GM21619 (cell line): Measurements from ENCODE around the gene EYA4.

Experiments
- ATAC-seq: cut with Tn5 transposase; IDR thresholded peaks from one replicate; pipeline ENCODE4 v1.9.1; 2021; ENCODE audit not compliant: unreplicated experiment

Gene EYA4

DNA sequence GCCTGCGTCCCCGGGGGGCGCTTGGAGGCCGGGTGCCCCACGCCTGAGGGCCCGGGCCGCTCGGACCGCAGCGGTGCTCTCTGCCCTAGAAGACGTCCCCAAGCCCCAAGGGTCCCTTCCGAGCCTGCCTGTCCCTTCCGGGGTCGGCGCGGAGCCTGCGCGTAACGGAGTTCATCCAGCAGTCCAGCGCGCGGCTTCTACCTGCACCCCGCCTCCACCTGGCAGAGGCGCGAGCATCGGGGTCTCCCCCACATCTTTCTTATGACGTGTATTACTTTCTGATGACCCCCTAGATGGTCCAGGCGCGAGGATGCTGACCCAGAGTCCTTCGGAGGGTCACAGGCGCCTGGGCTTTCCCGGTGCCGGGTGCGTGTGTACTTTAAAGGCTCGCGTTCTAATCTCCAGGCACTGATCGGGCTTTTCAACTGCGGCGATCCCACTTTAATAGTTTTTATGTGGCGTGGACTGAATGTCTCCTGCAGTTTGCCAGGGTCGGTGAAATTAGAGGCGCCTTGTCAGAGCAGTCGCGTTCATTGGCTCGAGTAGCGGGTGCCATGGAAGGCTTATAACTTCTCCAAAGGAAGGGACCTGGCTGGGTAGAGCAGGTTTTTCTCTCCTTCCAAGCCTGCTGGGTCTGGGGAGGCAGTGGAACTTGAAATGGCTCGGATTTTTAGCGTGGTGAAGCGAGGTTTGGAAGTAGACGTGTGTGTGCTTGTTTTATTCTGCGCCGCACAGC, 912 bp downstream of the EYA4 start:
- ATAC-seq, result no peak

DNA sequence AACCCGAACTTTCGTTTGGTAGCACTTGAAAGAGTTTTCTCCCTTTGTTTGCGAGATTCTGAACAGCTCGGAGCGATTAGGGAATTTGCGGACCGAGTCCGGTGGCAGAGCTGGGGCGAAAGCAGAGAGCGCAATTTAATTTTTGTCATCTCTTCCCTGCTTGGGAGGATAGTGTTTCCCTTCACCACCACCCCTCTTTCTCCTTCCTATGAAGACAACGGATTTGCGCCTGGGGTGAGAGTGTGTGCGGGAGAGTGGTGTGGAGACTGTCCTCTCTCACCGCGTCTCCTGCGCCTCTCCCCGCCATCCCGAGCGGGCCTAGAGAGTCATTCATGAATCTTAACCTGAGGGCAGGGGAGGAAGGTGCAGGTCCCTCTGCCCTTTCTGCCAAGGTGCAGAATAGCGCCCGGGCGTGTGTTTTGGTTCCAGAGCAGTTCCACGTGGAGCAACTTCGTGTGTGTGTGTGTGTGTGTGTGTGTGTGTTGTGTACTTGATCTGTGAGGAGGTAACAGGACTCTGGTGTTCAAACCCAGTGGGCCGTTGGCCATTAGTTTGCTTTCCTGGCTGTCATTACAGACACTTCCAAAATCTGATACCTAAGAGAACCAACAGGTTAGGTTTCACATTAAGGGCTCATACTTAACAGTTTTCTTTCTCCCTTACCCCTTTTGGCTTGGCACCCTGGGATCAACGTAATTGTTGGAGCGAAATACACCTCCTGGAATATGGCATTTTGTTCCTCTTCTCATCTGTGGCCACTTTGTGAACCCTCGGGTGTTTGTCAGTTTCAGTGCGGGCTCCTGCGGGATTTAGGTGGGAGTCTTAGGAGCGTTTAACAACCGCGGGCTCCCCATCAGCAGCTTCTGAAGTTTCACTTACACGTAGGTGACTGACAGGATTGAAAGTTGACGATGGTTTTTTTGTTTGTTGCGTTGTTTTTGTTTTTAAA, 1.8 kb downstream of the EYA4 start:
- no peak for ATAC-seq

DNA sequence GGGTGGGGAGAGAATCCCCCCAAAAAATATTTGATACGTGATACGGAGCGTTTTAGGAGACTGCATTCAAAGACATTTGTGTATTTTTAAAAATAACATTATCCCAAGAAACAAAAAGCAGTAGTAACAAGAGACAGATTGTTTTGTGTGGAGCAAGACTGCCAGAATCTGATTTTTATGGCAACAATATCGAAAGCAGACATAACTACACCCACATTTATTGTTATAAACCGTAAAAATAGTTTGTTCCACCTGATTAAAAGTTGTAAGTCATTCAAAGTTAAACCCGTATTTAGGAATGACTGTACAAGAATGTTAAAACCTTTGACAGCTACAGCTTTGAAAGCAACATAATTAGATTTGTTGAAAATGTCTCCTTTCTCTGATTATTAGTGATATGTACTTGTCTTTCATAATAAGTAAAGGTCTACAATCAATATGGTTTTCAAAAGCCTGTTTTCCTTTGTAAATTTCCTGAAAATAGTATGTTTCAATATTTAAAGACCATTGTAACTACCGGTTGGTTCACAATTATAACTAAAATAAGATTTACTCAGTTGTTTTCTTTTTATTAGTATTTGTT, 2.7 kb downstream of the EYA4 start:
- no peak for ATAC-seq

DNA sequence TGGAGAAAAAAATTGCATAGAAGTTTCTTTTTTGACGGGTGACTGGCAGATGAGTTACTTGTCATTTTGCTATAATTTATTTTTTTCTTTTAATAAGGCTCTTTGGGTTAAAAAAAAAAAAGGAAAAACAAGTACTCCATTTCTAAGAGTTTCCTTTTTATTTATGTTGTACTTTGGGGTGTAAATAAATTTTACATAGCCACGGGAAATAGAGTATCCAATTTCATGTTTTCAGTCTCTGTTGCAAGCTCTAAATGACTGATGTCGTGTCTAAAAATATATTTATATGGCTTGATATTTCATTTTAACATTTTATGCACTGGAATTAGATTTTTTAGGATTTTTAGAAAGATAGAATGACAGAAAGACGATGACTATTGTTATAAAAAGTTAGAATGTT, 3.4 kb downstream of the EYA4 start:
- ATAC-seq, result no peak

DNA sequence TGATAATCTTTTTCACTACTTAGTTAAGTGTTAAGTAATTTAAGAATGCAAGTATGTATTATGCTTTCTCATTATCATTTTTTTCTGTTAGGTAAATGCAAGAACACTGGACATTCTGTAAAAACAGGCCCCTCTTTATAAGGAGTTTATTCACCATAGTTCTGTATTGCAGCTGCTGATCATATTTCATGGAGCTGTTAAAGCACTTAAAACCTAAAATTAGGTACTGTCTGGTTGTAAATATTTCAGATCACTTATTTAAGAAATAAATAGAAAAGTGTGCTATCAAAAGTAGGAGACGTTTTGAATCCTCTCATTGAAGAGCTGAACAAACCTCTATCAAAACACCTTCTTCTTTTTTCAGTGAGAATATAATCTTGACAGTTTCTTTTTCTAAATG, 3.9 kb downstream of the EYA4 start:
- ATAC-seq, result no peak

DNA sequence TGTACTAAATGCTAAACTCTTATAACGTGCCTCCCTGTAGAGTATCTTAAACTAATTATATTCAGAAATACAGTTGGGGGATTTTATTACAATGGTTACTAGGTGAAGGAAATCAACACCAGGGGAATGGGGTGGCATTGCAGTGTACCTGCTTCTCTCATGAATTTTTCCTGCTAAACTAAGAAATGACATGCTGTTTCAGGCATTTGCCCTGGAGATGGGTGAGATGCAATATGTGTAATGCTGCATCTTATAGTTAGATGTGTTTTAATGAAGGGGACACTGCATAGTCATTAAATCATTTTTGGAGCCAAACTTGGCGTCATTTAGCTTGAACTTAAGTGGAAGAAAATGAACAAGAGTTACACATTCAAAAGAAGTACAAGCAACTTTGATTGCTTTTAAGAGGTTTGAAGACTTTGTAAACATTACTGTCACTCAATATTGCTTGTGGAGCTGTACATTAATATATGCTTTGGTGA, 4.3 kb downstream of the EYA4 start:
- ATAC-seq, result no peak

DNA sequence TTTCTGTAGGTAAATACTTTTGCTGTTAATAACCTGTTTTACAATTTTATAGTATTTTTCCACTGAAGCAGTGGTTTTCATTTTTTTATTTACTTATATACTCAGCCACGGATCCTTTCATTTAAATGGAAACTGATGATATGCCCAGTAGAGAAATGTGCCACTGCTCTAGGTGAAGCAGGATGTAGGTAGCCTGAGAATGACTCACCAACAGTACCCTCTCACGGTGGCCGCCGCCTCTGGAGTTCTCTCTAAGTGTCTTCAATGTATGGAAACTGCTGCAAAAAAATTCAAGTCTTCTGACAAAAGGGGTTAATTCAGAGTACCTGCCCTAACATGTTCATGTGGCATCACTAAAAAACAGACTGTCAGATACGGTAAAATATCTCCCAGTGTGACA, 6.4 kb downstream of the EYA4 start:
- no peak for ATAC-seq

DNA sequence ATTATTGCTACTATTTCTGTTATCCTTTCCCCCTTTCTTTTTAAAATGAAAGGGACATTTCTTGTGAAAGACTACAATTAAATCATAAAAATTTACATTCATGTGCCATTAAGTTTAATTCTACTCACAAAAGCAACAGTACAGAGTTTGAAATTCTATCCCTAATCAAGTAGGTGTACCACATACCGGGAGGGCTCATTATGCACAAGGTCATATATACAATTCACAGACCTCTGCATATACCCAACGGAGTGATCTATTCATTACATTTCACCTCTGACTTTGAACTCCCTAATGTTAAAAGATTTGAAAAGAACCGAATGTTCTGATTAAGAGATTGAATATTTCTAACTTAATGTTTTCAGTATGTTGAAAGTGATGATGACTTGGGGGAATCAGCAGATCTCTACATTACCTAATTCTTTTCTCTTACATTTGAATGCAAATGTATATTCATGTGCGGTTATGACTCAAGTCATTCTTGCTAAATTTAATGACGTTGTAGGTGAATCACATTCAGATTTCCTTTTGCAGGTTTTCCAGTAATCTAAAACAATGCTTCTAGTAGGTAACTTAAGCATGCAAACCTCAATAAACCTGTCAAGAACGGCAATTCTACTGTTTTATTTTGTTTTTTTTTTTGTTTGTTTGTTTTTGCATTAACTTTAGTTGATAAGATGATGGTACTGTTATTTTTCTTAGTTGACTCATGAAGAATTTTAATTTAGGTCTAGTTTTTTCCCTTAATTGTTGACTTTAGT, 7.3 kb downstream of the EYA4 start:
- ATAC-seq, result no peak

DNA sequence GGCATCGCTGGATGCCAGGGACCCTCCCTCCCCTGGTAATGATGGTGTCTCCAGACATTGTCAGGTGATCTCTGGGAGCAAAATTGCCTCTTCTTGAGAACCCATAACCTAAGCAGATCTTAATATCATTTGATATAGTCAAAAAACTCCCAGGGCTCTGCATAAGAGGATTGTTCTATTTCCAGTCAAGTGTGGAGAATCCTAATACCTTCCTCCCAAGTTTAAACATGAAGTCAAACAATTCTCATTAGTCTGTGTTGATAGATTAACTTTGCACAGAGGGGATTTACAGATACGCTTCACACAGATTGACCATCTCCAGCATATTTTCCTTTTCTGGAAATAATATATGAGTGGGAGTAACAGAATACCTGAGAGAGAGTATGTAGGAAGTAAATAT, 10.5 kb downstream of the EYA4 start:
- ATAC-seq, result no peak

DNA sequence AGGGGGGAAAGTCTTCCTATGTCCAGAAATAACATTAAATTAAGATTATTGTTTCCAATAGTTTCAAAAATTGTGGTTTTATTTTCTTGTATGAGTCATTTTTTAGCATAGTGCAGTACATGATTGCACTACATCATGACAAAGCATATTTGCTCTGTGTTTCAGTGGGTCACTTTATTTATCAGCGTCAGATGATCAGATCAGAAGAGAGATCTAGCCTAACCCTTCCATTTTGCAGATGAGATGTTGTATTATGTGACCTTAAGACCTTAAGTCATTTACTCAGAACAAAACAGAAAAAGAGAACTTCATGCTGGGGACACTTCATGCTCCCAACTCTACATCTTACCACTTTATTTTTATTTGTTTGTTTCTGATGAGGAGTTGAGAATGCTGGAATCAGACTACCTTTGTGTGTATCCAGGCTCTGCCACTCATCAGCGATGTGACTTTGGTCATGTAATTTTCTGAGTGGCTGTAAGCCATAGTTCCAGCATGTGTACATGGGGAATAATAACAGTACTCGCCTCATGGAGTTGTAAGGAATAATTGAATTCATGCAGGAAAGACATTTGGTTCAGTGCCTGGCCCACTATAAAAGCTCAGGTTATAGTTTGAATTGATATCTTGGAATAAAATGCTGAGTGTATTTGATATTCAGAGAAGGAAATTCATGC, 13.5 kb downstream of the EYA4 start:
- ATAC-seq, result no peak

DNA sequence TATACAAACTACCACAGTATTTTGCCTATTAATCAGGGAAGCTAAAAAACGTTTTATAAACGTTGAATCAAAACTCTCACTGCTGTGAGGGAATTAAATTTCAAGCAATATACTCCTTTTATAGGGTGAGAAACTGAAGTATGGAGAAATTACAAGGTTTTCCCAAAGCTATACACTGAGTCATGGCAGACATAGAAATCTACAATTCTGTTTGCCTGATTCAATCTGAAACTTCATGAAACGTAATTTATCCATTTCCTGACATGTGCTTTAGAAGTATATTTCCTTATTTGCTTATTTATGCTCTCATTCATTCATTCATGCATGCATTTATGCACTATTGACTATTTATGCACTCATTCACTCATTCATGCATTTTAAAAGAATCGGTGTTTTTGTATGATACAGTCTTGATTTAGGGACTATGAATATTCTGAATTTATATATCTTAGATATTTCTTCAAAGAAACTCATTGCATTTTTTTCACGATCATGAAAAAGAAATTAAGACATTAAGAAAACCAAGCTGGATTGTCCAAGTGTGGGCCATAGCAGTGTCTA, 16.5 kb downstream of the EYA4 start:
- no peak for ATAC-seq

DNA sequence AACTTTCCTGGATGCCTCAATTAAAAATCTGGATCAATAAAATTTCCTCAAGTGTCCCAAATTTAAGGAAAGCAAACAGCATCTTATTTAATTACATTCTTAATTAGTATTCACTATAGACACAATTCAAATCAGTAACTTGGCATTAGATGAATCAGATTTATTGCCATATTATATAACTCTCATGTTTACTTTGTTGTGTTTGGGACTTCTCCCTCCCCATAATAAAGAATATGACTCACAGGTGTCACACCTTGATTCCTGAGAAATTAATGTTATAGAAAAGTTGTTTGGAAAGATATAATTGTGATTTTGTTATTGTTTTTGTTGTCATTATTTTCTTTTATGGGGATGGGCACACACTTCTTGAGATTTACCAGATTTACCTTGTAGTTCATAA, 18.4 kb downstream of the EYA4 start:
- ATAC-seq, result no peak

DNA sequence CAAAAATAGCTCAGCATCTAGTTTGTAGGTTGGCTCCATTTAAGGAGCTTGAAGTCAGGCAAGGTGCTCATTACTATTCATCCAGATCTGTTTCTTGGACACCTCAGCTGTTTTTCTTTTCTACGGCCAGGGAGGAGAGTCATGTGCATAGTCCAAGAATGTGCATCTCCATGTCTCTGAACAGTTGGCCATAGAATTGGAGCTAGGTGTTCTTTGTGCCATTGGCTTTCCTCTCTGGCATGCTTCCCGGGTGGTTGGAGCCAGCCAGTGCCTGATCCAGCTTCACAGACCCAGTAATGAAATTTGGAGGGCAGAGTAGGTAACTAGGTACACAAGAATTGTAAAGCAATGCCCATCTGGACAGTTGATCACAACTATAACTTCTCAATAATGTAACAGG, 21.6 kb downstream of the EYA4 start:
- ATAC-seq, result no peak

DNA sequence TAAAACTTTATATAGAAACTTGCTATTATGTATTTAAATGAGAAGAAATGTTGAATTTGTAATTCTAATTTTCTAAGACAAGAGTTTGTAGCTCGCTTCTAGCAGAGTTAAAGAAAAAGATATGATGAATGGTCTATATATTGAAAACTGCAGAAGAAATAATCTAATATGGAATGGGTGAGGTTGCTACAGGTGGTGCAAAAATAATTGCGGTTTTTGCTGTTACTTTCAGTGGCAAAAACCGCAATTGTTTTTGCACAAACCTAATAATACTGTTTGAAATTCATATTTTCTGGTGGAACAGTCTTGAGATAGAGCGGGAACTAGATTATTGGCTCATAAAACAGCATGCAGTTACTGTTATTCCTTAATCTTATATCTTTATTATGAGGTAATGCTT, 23.9 kb downstream of the EYA4 start:
- no peak for ATAC-seq

DNA sequence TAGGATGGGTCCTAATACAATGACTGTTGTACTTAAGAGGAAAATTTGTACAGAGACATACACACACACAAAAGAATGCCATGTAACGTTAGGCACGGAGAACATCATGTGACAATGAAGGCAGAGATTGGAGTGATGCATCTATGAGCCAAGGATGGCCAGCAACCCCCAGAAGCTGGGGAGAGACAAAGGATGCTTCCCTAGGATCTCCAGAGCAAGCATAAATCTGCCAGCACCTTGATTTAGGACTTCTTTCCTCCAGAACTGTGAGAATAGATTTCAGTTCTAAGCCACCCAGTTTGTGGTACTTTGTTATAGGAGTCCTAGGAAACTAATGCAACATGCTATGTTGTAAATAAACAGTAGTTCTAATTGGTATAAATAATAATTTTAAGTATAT, 25.0 kb downstream of the EYA4 start:
- ATAC-seq, result no peak

DNA sequence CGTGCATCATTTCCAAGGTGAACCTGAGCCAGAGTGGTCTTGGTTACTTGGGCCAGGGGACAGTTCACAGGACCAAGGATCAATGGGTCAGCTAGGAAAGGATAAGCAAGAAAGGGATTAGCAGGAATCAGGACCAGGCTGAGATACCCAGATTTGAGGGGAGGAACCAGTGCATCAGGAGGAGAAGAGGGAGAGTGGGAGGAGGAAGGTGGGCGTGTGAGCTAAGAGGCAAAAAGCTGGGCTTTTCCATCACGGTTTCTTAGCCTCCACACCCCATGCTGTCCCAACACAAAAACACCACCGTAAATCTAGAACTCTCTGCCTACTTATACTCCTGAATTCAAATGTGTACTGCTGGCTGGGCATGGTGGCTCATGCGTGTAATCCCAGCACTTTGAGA, 27.5 kb downstream of the EYA4 start:
- no peak for ATAC-seq

DNA sequence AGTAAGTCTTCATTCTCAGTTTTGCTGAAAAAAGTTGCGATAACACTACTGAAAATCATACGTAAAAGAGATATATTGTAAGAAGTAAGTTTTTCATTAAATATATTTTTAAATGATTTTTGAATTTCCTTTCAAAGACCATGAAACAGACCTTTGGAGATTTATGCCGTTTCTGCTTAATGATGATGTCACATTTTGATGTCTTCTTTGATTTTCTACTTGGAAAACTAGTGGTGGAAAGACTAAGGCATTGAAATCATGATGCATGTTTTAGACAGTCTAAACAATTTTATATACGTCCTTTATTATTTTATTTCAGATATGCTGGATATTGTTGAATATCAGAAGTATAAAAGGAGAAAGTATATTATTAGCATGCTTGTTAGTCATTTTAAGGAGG, 33.7 kb downstream of the EYA4 start:
- no peak for ATAC-seq

DNA sequence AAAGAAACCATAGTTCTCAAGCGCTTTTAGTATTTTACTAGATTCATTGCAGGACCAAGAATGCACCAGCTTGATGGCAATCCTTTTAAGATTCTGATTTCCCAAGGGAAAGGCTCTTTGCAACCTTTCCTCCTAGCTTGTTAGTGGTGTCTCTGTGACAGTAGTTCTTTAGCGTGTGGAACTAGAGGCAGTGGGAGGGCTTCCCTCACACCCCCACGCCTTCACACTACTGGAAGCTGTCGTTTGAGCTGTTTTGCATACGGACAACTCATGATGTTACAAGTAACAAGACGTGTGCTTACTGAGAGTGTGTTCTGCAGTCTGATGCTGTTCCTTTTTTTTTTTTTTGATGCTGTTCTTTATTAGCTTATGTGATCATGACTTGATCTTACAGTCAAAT, 34.1 kb downstream of the EYA4 start:
- no peak for ATAC-seq

DNA sequence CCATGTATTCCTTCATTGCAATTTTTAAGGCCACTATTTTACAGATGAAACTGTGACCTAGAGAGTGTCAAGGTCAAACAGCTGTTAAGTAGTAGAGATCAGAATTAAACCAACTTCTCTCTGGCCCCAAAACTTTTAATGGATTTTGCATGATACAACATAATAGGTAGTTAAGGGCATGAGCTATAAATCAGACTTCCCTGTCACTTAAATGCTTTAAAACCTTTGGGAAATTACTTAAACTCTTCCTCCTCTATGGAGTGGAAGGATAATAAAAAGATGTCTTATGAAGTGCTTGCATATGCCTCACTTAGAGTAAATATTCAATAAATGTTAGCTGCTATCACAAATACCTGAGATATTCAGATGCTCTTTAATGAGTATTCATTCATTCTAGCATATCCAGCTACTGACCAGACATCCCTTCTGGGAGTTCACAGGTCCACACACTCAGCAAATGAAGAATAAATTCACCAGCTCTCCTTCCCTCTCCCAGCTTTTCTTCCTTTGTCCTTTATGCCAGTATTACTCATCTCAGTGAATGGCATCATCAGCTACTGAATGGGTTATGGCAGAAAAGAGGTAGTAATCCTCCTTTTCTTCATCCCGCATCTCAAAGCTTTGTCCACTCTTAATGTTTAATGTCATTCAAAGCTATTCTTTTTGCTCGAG, 36.2 kb downstream of the EYA4 start:
- ATAC-seq, result no peak
